ENCODE data around the gene TSR3. TPM values are rescaled to one million over a fixed set of nuclear protein-coding genes. Genes with fewer than 3 reads are reported as not detected.

TSR3 gene
- total RNA-seq, 4 donors from 2014 or later = 41.6 to 147 (median 65.0) TPM

GRCh38 chr16:1306334-1306733, 45.3 kb downstream of the TSR3 start:
- TF ChIP-seq, protein P1, sequence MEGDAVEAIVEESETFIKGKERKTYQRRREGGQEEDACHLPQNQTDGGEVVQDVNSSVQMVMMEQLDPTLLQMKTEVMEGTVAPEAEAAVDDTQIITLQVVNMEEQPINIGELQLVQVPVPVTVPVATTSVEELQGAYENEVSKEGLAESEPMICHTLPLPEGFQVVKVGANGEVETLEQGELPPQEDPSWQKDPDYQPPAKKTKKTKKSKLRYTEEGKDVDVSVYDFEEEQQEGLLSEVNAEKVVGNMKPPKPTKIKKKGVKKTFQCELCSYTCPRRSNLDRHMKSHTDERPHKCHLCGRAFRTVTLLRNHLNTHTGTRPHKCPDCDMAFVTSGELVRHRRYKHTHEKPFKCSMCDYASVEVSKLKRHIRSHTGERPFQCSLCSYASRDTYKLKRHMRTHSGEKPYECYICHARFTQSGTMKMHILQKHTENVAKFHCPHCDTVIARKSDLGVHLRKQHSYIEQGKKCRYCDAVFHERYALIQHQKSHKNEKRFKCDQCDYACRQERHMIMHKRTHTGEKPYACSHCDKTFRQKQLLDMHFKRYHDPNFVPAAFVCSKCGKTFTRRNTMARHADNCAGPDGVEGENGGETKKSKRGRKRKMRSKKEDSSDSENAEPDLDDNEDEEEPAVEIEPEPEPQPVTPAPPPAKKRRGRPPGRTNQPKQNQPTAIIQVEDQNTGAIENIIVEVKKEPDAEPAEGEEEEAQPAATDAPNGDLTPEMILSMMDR (IDR thresholded peaks at IDR 0.05; ENCODE audit: low read depth) = no peak

DNA sequence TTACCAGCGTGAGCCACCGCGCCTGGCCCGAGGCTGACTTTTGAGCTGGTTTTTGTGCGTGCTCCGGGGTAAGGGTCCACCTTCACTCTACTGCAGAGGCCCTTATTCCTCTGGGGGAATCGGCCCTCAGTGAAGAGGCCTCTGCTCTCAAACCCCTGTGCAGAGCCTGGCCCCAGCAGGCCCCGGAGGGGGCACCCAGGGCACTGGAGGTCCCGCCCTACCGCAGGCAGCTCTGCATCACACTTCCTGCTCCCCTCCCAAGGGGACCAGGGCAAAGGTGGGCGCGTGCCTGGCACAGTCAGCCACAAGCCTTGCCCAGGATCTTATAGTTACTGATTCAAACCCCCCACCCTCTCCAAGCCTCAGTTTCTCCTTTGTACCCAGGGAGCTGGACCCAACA, 45.9 kb downstream of the TSR3 start:
- TF ChIP-seq, protein P1 (IDR thresholded peaks at IDR 0.05; ENCODE audit: low read depth) = no peak

GRCh38 chr16:1301562-1301961, 50.1 kb downstream of the TSR3 start:
- TF ChIP-seq, protein P1 (IDR thresholded peaks at IDR 0.05; ENCODE audit: low read depth) = no peak

DNA sequence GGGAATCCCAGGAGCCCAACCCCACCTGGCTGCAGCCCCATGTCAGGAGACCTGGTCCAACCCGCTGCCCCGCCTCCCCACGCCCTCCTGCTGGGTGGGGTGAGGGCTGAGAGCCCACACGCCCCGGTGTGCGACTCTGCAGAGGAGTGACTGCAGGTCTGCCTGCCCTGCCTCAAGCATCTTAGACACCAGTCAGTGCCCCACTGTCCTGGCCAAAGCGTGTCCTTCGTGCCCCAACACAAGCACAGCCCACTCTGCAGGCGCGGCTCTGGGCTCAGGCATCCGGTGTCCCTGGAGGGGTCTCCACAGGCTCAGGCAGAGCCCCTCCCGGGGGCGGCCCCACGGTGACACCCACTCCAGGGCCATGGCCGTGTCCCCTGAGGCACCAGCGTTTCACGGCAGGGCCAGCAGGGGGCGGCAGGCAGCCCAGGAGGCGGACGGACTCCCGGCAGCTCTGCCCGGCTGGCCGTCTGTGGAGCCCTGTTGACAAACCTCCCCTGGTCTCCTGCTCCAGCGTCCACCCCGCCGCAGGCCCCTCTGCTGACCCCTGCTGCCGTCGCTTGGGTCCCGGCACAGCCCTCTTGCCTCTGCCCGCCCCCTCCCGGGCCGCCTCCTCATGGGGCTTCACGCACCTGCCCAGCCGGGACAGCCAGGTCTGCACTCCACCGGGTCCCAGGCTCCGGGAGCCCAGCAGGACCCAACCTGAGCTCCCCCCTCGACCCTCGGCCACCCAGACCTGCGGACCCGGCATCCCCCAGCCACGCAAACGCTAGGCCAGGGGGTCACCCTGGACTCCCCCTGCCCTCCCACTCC, 50.8 kb downstream of the TSR3 start:
- TF ChIP-seq, protein P1 (IDR thresholded peaks at IDR 0.05; ENCODE audit: low read depth) = no peak

DNA sequence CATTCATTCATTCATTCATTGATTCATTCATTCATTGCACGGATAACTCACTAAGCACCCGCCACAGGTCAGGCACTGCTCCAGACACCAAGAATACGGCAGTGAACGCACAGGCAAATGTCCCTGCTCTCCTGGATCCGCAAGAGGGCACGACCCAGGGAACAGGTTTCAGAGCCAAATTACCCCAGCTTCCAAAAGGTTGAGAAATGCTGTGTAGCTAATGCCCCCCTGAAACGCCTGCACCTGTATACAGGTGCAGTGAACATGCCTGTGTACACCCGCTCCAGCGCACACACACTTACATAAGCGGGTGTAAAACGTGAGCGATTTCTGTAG, 51.8 kb downstream of the TSR3 start:
- TF ChIP-seq, protein P1 (IDR thresholded peaks at IDR 0.05; ENCODE audit: low read depth) = no peak

Other genes with a start within 250 kb of the TSR3 start
- 10 to 100 TPM in 1 of 4 donors, 1 to 10 TPM in 2, under 1 TPM in 1; 0.51 to 13.9 (median 3.1) TPM for gene CACNA1H, start 198.8 kb downstream of the TSR3 start, total RNA-seq
- gene TPSG1, start 126.6 kb downstream of the TSR3 start, total RNA-seq = 1 to 10 TPM in 1 of 4 donors, not detected in 3; 2.4 TPM
- gene TPSB2, start 121.7 kb downstream of the TSR3 start, total RNA-seq = 100 to 1,000 TPM in 1 of 4 donors, 10 to 100 TPM in 3; 32.8 to 163 (median 51.4) TPM
- gene TPSAB1, start 111.2 kb downstream of the TSR3 start, total RNA-seq = 100 to 1,000 TPM in 1 of 4 donors, 10 to 100 TPM in 3; 31.8 to 116 (median 69.8) TPM
- gene TPSD1, start 95.8 kb downstream of the TSR3 start, total RNA-seq = 10 to 100 TPM in 2 of 4 donors, 1 to 10 TPM in 1, not detected in 1; 6.6 to 14.3 (median 12.8) TPM
- gene UBE2I, start 42.2 kb downstream of the TSR3 start, total RNA-seq = 100 to 1,000 TPM in 1 of 4 donors, 10 to 100 TPM in 3; 41.1 to 102 (median 55.9) TPM
- 1 to 10 TPM in 3 of 4 donors, under 1 TPM in 1; 0.98 to 8.5 (median 2.5) TPM for gene BAIAP3, start 18.2 kb downstream of the TSR3 start, total RNA-seq
- 10 to 100 TPM; 38.8 to 78.4 (median 66.5) TPM for gene GNPTG, start 53 bp upstream of the TSR3 start, total RNA-seq
- gene UNKL, start 62.8 kb upstream of the TSR3 start, total RNA-seq = 10 to 100 TPM; 14.3 to 49.2 (median 25.9) TPM
- gene UQCC4, start 68.9 kb upstream of the TSR3 start, total RNA-seq = 10 to 100 TPM in 2 of 4 donors, 1 to 10 TPM in 2; 3.4 to 16.4 (median 6.9) TPM
- not detected for gene PERCC1, start 79.2 kb upstream of the TSR3 start, total RNA-seq
- gene CCDC154, start 92.7 kb upstream of the TSR3 start, total RNA-seq = under 1 TPM in 2 of 4 donors, not detected in 2; 0.22 to 0.38 TPM
- 10 to 100 TPM; 44.9 to 73.3 (median 56.6) TPM for gene CLCN7, start 123.2 kb upstream of the TSR3 start, total RNA-seq
- gene PTX4, start 137.1 kb upstream of the TSR3 start, total RNA-seq = not detected
- 10 to 100 TPM in 2 of 4 donors, 1 to 10 TPM in 2; 7.5 to 42.4 (median 10.2) TPM for gene TELO2, start 141.5 kb upstream of the TSR3 start, total RNA-seq
- gene TMEM204, start 181.8 kb upstream of the TSR3 start, total RNA-seq = 10 to 100 TPM; 14.1 to 87.6 (median 24.6) TPM